HTERT RPE-1 (cell line): ENCODE measurements around the gene PDE6B.

Experiments used
- in situ Hi-C: fragments of 300-500 bp; cut with MboI; formaldehyde crosslinking; loops from 4 replicates; pipeline ENCODE4 v1.14.3; 2020; ENCODE audit warnings: low sequenced_read_pairs

PDE6B gene

GRCh38 chr4:655464-656151 lies 30.2 kb downstream of the PDE6B start:
- in situ Hi-C loops, result no loop called here

GRCh38 chr4:656436-657337 lies 31.3 kb downstream of the PDE6B start:
- in situ Hi-C loops, result no loop called here

GRCh38 chr4:657338-657833 lies 32.0 kb downstream of the PDE6B start:
- in situ Hi-C loops, result no loop called here

GRCh38 chr4:657834-658667 lies 32.7 kb downstream of the PDE6B start:
- in situ Hi-C loops, result no loop called here

- in situ Hi-C loops, result no loop called here
Measured at GRCh38 chr4:658681-659667, 33.6 kb downstream of the PDE6B start.

- in situ Hi-C loops, result no loop called here
Measured at GRCh38 chr4:659851-660250, 34.5 kb downstream of the PDE6B start.

- in situ Hi-C loops, result no loop called here
Measured at GRCh38 chr4:660401-660800, 35.0 kb downstream of the PDE6B start.

- in situ Hi-C loops, result no loop called here
Measured at GRCh38 chr4:661231-661630, 35.9 kb downstream of the PDE6B start.

GRCh38 chr4:661881-662761 lies 36.7 kb downstream of the PDE6B start:
- in situ Hi-C loops, result no loop called here

- in situ Hi-C loops, result no loop called here
Measured at GRCh38 chr4:663046-663437, 37.7 kb downstream of the PDE6B start.

- in situ Hi-C loops, result no loop called here
Measured at GRCh38 chr4:663438-664428, 38.4 kb downstream of the PDE6B start.

- in situ Hi-C loops, result no loop called here
Measured at GRCh38 chr4:664713-665231, 39.4 kb downstream of the PDE6B start.

- in situ Hi-C loops, result no loop called here
Measured at GRCh38 chr4:665381-665750, 40.0 kb downstream of the PDE6B start.

- in situ Hi-C loops, result no loop called here
Measured at GRCh38 chr4:665751-666435, 40.5 kb downstream of the PDE6B start.

GRCh38 chr4:666436-666810 lies 41.0 kb downstream of the PDE6B start:
- in situ Hi-C loops, result no loop called here

- in situ Hi-C loops, result no loop called here
Measured at GRCh38 chr4:666822-667544, 41.6 kb downstream of the PDE6B start.
